ENCODE measurements around the gene KIF21A.

The KIF21A gene

GRCh38 chr12:39275846-39276245 lies 167.1 kb downstream of the KIF21A start:
- no peak for DNase-seq (ENCODE audit: low read depth)

GRCh38 chr12:39272871-39273655 lies 169.9 kb downstream of the KIF21A start:
- peak; percentile 29 for DNase-seq (ENCODE audit: low read depth)

GRCh38 chr12:39269492-39269891 lies 173.4 kb downstream of the KIF21A start:
- no peak for DNase-seq (ENCODE audit: low read depth)

GRCh38 chr12:39267886-39268285 lies 175.0 kb downstream of the KIF21A start:
- DNase-seq (ENCODE audit: low read depth): no peak

- no peak for DNase-seq (ENCODE audit: low read depth)
Measured at GRCh38 chr12:39252628-39253027, 190.3 kb downstream of the KIF21A start.

All from HS-5 (cell line).